OCI-LY1 (cell line): ENCODE measurements around the gene NRCAM.

Experiments used
- CTCF ChIP-seq: fragments of 200-600 bp; sonication (generic), shearing (Covaris generic); IDR thresholded peaks from 2 replicates; pipeline ENCODE4 v1.5.1; 2017; ENCODE audit warnings: mild to moderate bottlenecking, antibody characterized with exemption, low read length, moderate library complexity, mixed read lengths
- EZH2 ChIP-seq: fragments of 200-600 bp; sonication (generic), shearing (Covaris generic); IDR thresholded peaks from 2 replicates; pipeline ENCODE4 v1.8.0; 2017; ENCODE audit warnings: borderline replicate concordance, mixed run types, mild to moderate bottlenecking, antibody characterized with exemption, low read length, moderate library complexity, mixed read lengths

GRCh38 chr7:108196004-108196403 lies 260.2 kb downstream of the NRCAM start:
- TF ChIP-seq CTCF (no peak), EZH2 (no peak)
